ENCODE data around the gene PARP2. TPM values are rescaled to one million over a fixed set of nuclear protein-coding genes. Genes with fewer than 3 reads are reported as not detected.

PARP2 gene
- total RNA-seq, 4 donors from 2014 or later = 5.0 to 20.3 (median 11.7) TPM

DNA sequence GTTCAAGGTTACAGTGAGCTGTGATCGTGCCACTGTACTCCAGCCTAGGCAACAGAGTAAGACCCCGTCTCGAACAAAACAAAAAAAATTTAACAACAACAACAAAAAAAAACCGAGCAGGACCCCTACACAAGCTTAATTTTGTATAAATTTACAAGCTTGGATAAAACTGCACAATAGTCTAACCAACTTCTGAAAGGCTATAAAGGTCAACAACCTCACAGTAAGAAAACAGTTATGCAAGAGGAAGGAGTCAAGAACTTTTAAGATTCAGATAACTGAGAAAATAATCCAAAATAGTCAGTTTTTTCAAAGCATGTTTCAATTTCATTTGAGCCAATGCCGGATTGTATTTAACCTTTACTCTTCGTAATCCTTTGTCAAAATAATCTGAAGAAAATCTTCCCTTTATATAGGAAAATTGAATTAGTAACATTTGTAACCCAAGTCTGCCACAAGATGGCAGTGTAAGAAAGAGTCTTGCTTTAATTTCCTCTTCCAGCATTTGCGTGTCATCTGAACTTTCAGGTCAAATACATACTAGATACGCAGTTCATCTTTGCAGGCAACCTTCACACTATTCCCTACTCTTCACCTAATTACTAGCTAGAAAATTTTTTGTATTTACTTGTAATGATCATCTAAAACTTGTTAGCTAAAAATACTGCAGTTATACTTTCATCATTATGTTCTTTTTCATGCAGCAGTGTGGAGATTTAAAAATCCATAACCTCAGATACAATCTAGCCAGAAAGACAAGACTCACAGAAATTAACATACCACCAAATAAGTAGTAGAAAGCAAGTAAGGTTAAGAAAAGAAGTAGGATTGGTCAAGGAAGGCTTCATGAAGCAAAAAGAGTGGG, 16.2 kb upstream of the PARP2 start:
- H3K27me3 ChIP-seq = no peaks in the 10 kb centered on the region
- no peaks in the 10 kb centered on the region for H3K9me3 ChIP-seq
- H3K4me1 ChIP-seq = peaks cover 0 to 42% (median 0%) of the 10 kb centered on the region in 3 donors
- WGBS, 2 donors = 41 to 42% methylated on average over 8 of the region's 8 CpGs
- no peak for DNase-seq
- H3K4me3 ChIP-seq = no peak overlapping the region
- peaks cover 0 to 64% (median 3%) of the 10 kb centered on the region in 3 donors for H3K36me3 ChIP-seq
- peak overlapping the region in 3 of 4 donors; percentile 2 to 40 (median 39) for H3K27ac ChIP-seq
- TF ChIP-seq, protein P1, sequence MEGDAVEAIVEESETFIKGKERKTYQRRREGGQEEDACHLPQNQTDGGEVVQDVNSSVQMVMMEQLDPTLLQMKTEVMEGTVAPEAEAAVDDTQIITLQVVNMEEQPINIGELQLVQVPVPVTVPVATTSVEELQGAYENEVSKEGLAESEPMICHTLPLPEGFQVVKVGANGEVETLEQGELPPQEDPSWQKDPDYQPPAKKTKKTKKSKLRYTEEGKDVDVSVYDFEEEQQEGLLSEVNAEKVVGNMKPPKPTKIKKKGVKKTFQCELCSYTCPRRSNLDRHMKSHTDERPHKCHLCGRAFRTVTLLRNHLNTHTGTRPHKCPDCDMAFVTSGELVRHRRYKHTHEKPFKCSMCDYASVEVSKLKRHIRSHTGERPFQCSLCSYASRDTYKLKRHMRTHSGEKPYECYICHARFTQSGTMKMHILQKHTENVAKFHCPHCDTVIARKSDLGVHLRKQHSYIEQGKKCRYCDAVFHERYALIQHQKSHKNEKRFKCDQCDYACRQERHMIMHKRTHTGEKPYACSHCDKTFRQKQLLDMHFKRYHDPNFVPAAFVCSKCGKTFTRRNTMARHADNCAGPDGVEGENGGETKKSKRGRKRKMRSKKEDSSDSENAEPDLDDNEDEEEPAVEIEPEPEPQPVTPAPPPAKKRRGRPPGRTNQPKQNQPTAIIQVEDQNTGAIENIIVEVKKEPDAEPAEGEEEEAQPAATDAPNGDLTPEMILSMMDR (IDR thresholded peaks at IDR 0.05) = peak; percentile 54 to 81 (median 66)
- no peak for TF ChIP-seq POLR2A (IDR thresholded peaks at IDR 0.05)
- intact Hi-C loops (cut with DNase I) = no loop called here

DNA sequence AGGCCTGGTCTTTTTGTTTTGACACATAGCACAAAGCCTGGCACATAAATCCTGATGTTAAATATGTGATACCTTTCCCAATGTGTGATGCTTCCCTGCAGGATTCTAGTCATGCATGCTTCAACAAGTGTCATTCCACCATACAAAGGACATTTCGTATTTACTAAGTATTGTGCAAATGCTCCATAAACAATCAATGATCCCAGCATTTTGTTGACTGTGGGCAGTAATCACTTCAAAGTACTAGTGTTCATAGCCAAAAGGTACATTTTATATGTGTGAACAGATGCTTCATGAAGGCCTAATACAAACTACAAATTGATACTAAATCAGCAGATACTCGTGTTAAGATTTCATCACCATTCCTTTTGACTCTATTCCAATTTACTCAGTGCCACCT, 14.7 kb upstream of the PARP2 start:
- H3K9me3 ChIP-seq = no peaks in the 10 kb centered on the region
- H3K4me1 ChIP-seq = peaks cover 0 to 51% (median 0%) of the 10 kb centered on the region in 3 donors
- TF ChIP-seq POLR2A (IDR thresholded peaks at IDR 0.05) = no peak
- TF ChIP-seq, protein P1 (IDR thresholded peaks at IDR 0.05) = no peak
- H3K27ac ChIP-seq = no peak overlapping the region
- no peaks in the 10 kb centered on the region for H3K27me3 ChIP-seq
- WGBS, 2 donors = 23 to 42% methylated on average over 2 of the region's 2 CpGs
- H3K4me3 ChIP-seq = no peak overlapping the region
- intact Hi-C loops (cut with DNase I) = no loop called here
- H3K36me3 ChIP-seq = peaks cover 0 to 49% (median 3%) of the 10 kb centered on the region in 3 donors
- DNase-seq = no peak

DNA sequence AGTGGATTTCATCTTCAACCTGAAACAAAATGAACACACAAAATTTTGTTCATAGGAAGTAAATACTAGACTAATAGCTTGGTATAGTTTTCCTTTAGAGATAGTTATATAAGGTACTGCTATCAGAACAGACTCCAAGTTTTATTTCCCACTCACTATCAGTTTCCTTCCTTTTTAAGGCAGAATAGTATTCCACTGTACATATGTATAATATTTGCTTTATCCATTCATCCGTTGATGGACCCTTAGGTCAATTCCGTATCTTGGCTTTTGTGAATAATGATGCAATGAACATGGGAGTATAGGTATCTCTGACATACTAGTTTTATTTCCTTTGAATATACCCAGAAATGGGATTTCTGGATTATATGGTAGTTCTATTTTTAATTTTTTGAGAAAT, 14.1 kb upstream of the PARP2 start:
- Histone ChIP-seq H3K4me1 (peaks cover 0 to 51% (median 0%) of the 10 kb centered on the region in 3 donors), H3K9me3 (no peaks in the 10 kb centered on the region), H3K4me3 (no peak overlapping the region), H3K36me3 (peaks cover 0 to 43% (median 3%) of the 10 kb centered on the region in 3 donors), H3K27ac (no peak overlapping the region), H3K27me3 (no peaks in the 10 kb centered on the region)
- 80 to 91% methylated on average over 2 of the region's 2 CpGs for WGBS, 2 donors
- TF ChIP-seq, protein P1 (IDR thresholded peaks at IDR 0.05) = no peak
- no peak for TF ChIP-seq POLR2A (IDR thresholded peaks at IDR 0.05)
- DNase-seq = no peak
- intact Hi-C loops (cut with DNase I) = no loop called here

DNA sequence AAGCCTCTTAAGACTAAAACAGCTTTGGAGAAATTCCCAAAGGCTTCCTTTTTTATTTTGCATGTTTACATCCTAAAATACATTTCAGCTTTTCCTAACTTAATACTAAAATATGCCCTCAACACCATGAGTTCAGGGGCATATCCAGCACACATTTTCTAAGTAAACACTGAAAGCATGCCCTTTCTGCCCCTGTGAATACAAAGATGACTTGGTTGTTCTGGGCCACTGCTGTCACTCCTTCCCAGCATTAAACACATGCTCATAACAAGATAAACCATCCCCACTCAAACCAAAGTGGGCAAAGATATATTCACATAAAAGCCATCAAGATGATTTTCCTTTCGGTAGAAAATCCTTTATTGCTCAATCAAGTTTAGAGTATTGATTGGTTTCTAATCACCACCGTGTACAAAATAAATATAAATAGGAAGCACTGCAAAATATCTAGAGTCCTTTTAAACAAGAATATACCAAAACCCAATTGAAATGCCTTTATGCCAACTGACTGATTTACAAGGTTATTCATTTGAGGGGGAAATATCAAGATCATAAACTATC, 12.3 kb upstream of the PARP2 start:
- DNase-seq = no peak
- WGBS, 2 donors = 49 to 53% methylated on average over 2 of the region's 2 CpGs
- no peaks in the 10 kb centered on the region for H3K27me3 ChIP-seq
- H3K4me1 ChIP-seq = peaks cover 0 to 51% (median 0%) of the 10 kb centered on the region in 3 donors
- H3K9me3 ChIP-seq = no peaks in the 10 kb centered on the region
- intact Hi-C loops (cut with DNase I) = loop anchor here (10.0 kb wide), 1 partner anchor 354 kb away; the partner anchor contains the start of genes ANG and RNASE4
- H3K27ac ChIP-seq = no peak overlapping the region
- no peak overlapping the region for H3K4me3 ChIP-seq
- H3K36me3 ChIP-seq = peaks cover 0 to 25% (median 0%) of the 10 kb centered on the region in 3 donors
- TF ChIP-seq, protein P1 (IDR thresholded peaks at IDR 0.05) = no peak
- TF ChIP-seq POLR2A (IDR thresholded peaks at IDR 0.05) = no peak

DNA sequence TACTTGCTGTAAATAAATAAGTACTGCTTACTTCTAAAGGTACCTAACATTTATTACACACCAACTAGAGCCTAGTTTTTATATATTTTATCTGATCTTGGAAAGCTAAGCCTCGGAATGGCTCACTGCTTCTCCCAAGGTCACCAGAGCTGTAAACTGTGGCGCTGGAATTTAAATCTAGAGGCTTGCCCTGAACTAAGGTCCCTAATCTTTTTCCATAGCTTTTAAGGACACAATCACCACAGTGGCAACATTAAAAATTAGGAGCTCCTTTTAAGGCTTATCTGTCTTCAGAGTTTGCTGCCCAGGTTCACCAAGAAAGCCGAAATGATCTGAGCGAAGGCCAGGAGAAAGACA, 11.0 kb upstream of the PARP2 start:
- TF ChIP-seq, protein P1 (IDR thresholded peaks at IDR 0.05) = peak in 1 of 6 experiments; percentile 3
- TF ChIP-seq POLR2A (IDR thresholded peaks at IDR 0.05) = no peak
- Histone ChIP-seq H3K36me3 (peaks cover 0 to 16% (median 0%) of the 10 kb centered on the region in 3 donors), H3K27me3 (no peaks in the 10 kb centered on the region), H3K9me3 (no peaks in the 10 kb centered on the region), H3K4me3 (peak overlapping the region; percentile 40 to 73 (median 64)), H3K27ac (peak overlapping the region; percentile 78 to 94 (median 90)), H3K4me1 (peaks cover 0 to 44% (median 0%) of the 10 kb centered on the region in 3 donors)
- 0 to 6% methylated on average over 4 of the region's 4 CpGs for WGBS, 2 donors
- intact Hi-C loops (cut with DNase I) = loop anchor here (10.0 kb wide), 1 partner anchor 352 kb away; the partner anchor contains the start of genes ANG and RNASE4
- DNase-seq = no peak

Data from esophagus squamous epithelium (tissue), 5 donors.